Activated T-cell treated with anti-CD3 and anti-CD28 coated beads for 24 hours (primary cell): Measurements from ENCODE around the gene AVEN.
A peak's percentile ranks its signal among the peaks of the same experiment; 100 is the strongest.
"Not testable (repeated sequence)": the region's sequence is repeated elsewhere in the genome, so short reads cannot be mapped to it uniquely, and the experiment has no call there.

ENCODE experiments used
- DNase-seq: peaks from one replicate; pipeline ENCODE4 v3.0.0-alpha.2; 2020; ENCODE audit warnings: low read depth

AVEN gene

GRCh38 chr15:34039790-34040113, 748 bp upstream of the AVEN start:
- DNase-seq = no peak

- DNase-seq = peak; percentile 61
Observed at GRCh38 chr15:34038023-34038870, 757 bp downstream of the AVEN start.

GRCh38 chr15:34031987-34032760, 6.8 kb downstream of the AVEN start:
- no peak for DNase-seq

- DNase-seq = no peak
Observed at GRCh38 chr15:34027606-34028005, 11.4 kb downstream of the AVEN start.

GRCh38 chr15:34025252-34025651, 13.8 kb downstream of the AVEN start:
- no peak for DNase-seq

GRCh38 chr15:34023907-34024306, 15.1 kb downstream of the AVEN start:
- no peak for DNase-seq

- DNase-seq = no peak
Observed at GRCh38 chr15:34019369-34019990, 19.5 kb downstream of the AVEN start.

- DNase-seq = not testable (repeated sequence)
Observed at GRCh38 chr15:34018738-34019137, 20.3 kb downstream of the AVEN start.

GRCh38 chr15:34018021-34018645, 20.9 kb downstream of the AVEN start:
- DNase-seq = peak; percentile 1

- no peak for DNase-seq
Observed at GRCh38 chr15:34014556-34014955, 24.4 kb downstream of the AVEN start.

GRCh38 chr15:34013746-34014145, 25.3 kb downstream of the AVEN start:
- DNase-seq = no peak

- DNase-seq = no peak
Observed at GRCh38 chr15:34012461-34013028, 26.5 kb downstream of the AVEN start.

GRCh38 chr15:34011481-34011880, 27.5 kb downstream of the AVEN start:
- no peak for DNase-seq

- DNase-seq = no peak
Observed at GRCh38 chr15:34010921-34011320, 28.1 kb downstream of the AVEN start.

GRCh38 chr15:34009656-34010055, 29.3 kb downstream of the AVEN start:
- no peak for DNase-seq

GRCh38 chr15:34006381-34006780, 32.6 kb downstream of the AVEN start:
- DNase-seq = no peak

GRCh38 chr15:34001536-34001935, 37.5 kb downstream of the AVEN start:
- DNase-seq = no peak

GRCh38 chr15:33995666-33996065, 43.3 kb downstream of the AVEN start:
- DNase-seq = not testable (repeated sequence)

GRCh38 chr15:33994005-33994615, 44.9 kb downstream of the AVEN start:
- no peak for DNase-seq

- no peak for DNase-seq
Observed at GRCh38 chr15:33988384-33988783, 50.6 kb downstream of the AVEN start.

- no peak for DNase-seq
Observed at GRCh38 chr15:33987444-33987843, 51.6 kb downstream of the AVEN start.

GRCh38 chr15:33985751-33986150, 53.3 kb downstream of the AVEN start:
- DNase-seq = no peak
